Hepatocyte (in vitro differentiated cells): Measurements from ENCODE around the gene OR5K3.

Experiments
- CTCF ChIP-seq: fragments of 200-600 bp; sonication (generic); IDR thresholded peaks from 2 replicates; pipeline ENCODE4 v1.5.1; 2016; ENCODE audit warnings: antibody characterized with exemption, mild to moderate bottlenecking; ENCODE audit not compliant: poor library complexity
- EZH2phosphoT487 ChIP-seq: fragments of 200-600 bp; sonication (generic); IDR thresholded peaks from one replicate; pipeline ENCODE4 v1.6.1; 2018; ENCODE audit warnings: antibody characterized with exemption, mild to moderate bottlenecking, low read depth, moderate library complexity; ENCODE audit not compliant: unreplicated experiment, severe bottlenecking

DNA sequence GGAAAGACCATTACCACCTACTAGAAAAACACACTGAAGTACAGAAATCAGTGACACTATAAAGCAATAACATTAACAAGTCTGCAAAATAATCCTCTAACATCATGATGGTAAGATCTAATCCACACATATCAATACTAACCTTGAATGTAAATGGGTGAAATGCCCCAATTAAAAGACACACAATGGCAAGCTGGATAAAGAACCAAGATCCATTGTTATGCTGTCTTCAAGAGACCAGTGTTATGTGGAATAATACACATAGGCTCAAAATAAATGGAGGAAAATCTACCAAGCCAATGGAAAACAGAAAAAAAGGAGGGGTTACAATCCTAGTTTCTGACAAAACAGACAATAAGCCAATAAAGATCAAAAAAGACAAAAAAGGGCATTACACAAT is 13.5 kb downstream of the OR5K3 start:
- TF ChIP-seq CTCF (no peak), EZH2phosphoT487 (no peak)
